GM13976 (cell line): ENCODE measurements around the gene ARHGEF11.

Experiments used
- DNase-seq: peaks from one replicate; pipeline ENCODE4 v3.0.0; 2012; ENCODE audit warnings: low spot score
- in situ Hi-C: fragments of 300-500 bp; cut with MboI; formaldehyde crosslinking; loops from one replicate; pipeline ENCODE4 v1.12.0; 2022; ENCODE audit warnings: low sequenced_read_pairs, mixed read lengths, inconsistent platforms; ENCODE audit not compliant: unreplicated experiment
- TF ChIP-seq, protein P1 (sequence below): IDR thresholded peaks from 2 replicates; pipeline ENCODE4 v1.5.1; 2012; ENCODE audit warnings: borderline replicate concordance, mild to moderate bottlenecking; ENCODE audit not compliant: insufficient read depth; ENCODE audit errors: extremely low read depth, missing control alignments, control extremely low read depth

Gene ARHGEF11

DNA sequence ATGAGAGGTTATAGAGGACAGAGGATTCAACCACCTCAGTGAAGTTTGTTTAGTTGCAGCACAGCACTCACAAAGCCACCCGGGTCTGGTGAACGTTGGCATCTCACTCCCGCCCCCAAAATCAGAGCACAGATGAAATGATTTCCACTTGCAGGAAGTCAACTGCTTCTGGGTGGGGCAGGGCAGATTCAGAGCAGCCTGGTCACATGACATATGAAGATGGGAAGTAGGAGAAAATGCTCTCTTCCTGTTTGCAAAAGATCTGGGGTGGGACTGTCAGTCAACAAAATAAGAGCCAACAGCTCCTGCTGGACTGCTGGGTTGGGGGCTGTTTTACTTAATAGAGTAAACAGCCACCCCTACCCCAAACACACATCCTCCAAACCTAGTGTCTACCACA, 81.9 kb downstream of the ARHGEF11 start:
- in situ Hi-C loops: no loop called here
- TF ChIP-seq, protein P1, sequence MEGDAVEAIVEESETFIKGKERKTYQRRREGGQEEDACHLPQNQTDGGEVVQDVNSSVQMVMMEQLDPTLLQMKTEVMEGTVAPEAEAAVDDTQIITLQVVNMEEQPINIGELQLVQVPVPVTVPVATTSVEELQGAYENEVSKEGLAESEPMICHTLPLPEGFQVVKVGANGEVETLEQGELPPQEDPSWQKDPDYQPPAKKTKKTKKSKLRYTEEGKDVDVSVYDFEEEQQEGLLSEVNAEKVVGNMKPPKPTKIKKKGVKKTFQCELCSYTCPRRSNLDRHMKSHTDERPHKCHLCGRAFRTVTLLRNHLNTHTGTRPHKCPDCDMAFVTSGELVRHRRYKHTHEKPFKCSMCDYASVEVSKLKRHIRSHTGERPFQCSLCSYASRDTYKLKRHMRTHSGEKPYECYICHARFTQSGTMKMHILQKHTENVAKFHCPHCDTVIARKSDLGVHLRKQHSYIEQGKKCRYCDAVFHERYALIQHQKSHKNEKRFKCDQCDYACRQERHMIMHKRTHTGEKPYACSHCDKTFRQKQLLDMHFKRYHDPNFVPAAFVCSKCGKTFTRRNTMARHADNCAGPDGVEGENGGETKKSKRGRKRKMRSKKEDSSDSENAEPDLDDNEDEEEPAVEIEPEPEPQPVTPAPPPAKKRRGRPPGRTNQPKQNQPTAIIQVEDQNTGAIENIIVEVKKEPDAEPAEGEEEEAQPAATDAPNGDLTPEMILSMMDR: no peak
- DNase-seq: no peak

GRCh38 chr1:156961709-156962108, 83.8 kb downstream of the ARHGEF11 start:
- TF ChIP-seq, protein P1: no peak
- DNase-seq: no peak
- in situ Hi-C loops: no loop called here

DNA sequence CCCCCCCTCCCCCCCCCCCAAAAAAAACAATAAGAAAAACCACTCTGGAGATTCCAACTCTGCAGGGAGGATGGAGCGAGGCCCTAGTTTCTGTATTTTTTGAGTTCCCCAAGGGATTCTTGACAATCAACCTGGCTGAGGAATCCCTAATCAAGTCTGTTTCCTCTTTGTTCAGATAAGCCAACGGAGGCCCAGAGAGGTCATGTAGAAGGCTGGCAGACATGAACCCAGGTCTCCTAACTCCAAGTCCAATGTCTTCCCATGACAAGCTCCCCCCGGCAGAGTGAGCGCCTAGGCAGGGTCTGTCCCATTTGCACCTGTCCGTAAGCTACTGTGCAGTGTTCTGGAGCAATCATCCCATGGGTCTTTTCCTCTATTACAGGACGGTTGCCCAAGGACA, 85.6 kb downstream of the ARHGEF11 start:
- TF ChIP-seq, protein P1: no peak
- in situ Hi-C loops: no loop called here
- no peak for DNase-seq

- no peak for DNase-seq
- in situ Hi-C loops: no loop called here
- TF ChIP-seq, protein P1: no peak
Measured at GRCh38 chr1:156959414-156959813, 86.1 kb downstream of the ARHGEF11 start.

DNA sequence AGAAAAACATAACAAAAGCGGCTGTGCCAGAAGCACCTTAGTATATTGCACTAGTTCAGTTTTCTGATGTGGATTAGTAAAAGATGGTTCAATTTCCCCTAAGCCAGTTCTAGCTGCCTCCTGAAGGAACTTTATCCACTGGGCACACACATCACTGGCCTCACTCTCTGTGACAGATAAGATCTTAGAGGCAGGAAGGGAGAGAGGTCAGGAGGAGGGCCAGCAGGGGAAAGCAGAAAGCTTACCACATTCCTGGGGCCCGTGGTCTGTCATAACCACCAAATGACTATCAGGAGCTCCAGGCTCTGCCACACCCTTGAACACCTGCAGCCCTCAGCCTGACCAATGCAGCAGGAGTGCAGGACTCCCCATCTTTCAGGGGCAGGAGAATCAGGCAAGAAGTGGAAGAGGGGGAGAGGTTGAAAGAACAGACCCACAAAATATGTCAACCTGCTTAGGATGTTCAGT, 87.3 kb downstream of the ARHGEF11 start:
- DNase-seq: no peak
- in situ Hi-C loops: no loop called here
- TF ChIP-seq, protein P1: no peak

- TF ChIP-seq, protein P1: no peak
- in situ Hi-C loops: no loop called here
- no peak for DNase-seq
Measured at GRCh38 chr1:156957634-156958033, 87.9 kb downstream of the ARHGEF11 start.

GRCh38 chr1:156956333-156956732, 89.2 kb downstream of the ARHGEF11 start:
- in situ Hi-C loops: no loop called here
- TF ChIP-seq, protein P1: no peak
- DNase-seq: no peak
